IPS-20b (cell line): ENCODE measurements around the gene AP4M1.

Experiments used
- H3K27ac ChIP-seq: one replicate; pipeline ENCODE4 v1.5.1; 2013; ENCODE audit warnings: low read length
- H3K27me3 ChIP-seq: 2 replicates; pipeline ENCODE4 v1.6.1; 2013; ENCODE audit warnings: mild to moderate bottlenecking, low read length, inconsistent platforms; ENCODE audit not compliant: insufficient read depth
- H3K36me3 ChIP-seq: 2 replicates; pipeline ENCODE4 v1.6.1; 2013; ENCODE audit warnings: low read depth, mild to moderate bottlenecking, inconsistent platforms, low read length, moderate library complexity; ENCODE audit not compliant: insufficient read depth
- H3K4me1 ChIP-seq: 2 replicates; pipeline ENCODE4 v1.6.1; 2013; ENCODE audit warnings: mild to moderate bottlenecking, control low read depth, inconsistent platforms, low read length, moderate library complexity; ENCODE audit not compliant: insufficient read depth
- H3K4me3 ChIP-seq: 2 replicates; pipeline ENCODE4 v1.5.1; 2013; ENCODE audit warnings: mild to moderate bottlenecking, low read length, inconsistent platforms
- H3K9ac ChIP-seq: 2 replicates; pipeline ENCODE4 v1.6.1; 2013; ENCODE audit warnings: low read depth, mild to moderate bottlenecking, inconsistent platforms, low read length, moderate library complexity
- H3K9me3 ChIP-seq: 2 replicates; pipeline ENCODE4 v1.6.1; 2013; ENCODE audit warnings: mild to moderate bottlenecking, low read depth, low read length, inconsistent platforms; ENCODE audit not compliant: insufficient read depth

AP4M1 gene

GRCh38 chr7:100098913-100099312 lies 2.5 kb upstream of the AP4M1 start:
- Histone ChIP-seq H3K9ac (peak overlapping the region; percentile 100; the same call in 1 of the 2 replicates), H3K4me3 (peak overlapping the region; percentile 96; the same call in 1 of the 2 replicates), H3K36me3 (peaks cover 72% of the 10 kb centered on the region), H3K27me3 (no peaks in the 10 kb centered on the region), H3K9me3 (no peaks in the 10 kb centered on the region), H3K4me1 (0 out of 2 replicates have a peak, but pooled peaks cover 2% of the 10 kb centered on the region), H3K27ac (no peak overlapping the region)

GRCh38 chr7:100099452-100099851 lies 2.0 kb upstream of the AP4M1 start:
- Histone ChIP-seq H3K27me3 (no peaks in the 10 kb centered on the region), H3K9me3 (no peaks in the 10 kb centered on the region), H3K9ac (peak overlapping the region; percentile 100), H3K4me1 (0 out of 2 replicates have a peak, but pooled peaks cover 2% of the 10 kb centered on the region), H3K36me3 (peaks cover 71% of the 10 kb centered on the region), H3K27ac (peak overlapping the region; percentile 100), H3K4me3 (peak overlapping the region; percentile 96)

GRCh38 chr7:100100420-100101015 lies 925 bp upstream of the AP4M1 start:
- H3K4me1 ChIP-seq, result 0 out of 2 replicates have a peak, but pooled peaks cover 2% of the 10 kb centered on the region
- no peaks in the 10 kb centered on the region for H3K9me3 ChIP-seq
- peak overlapping the region; percentile 96 for H3K4me3 ChIP-seq
- peak overlapping the region; percentile 100 for H3K9ac ChIP-seq
- peaks cover 69% of the 10 kb centered on the region for H3K36me3 ChIP-seq
- no peaks in the 10 kb centered on the region for H3K27me3 ChIP-seq
- H3K27ac ChIP-seq, result peak overlapping the region; percentile 100

- H3K9ac ChIP-seq, result peak overlapping the region; percentile 100; the same call in 1 of the 2 replicates
- no peaks in the 10 kb centered on the region for H3K27me3 ChIP-seq
- no peaks in the 10 kb centered on the region for H3K9me3 ChIP-seq
- peaks cover 66% of the 10 kb centered on the region for H3K36me3 ChIP-seq
- no peak overlapping the region for H3K27ac ChIP-seq
- H3K4me3 ChIP-seq, result peak overlapping the region; percentile 96; the same call in 1 of the 2 replicates
- 0 out of 2 replicates have a peak, but pooled peaks cover 2% of the 10 kb centered on the region for H3K4me1 ChIP-seq
Measured at GRCh38 chr7:100102950-100103840, 1.8 kb downstream of the AP4M1 start.

- Histone ChIP-seq H3K9me3 (no peaks in the 10 kb centered on the region), H3K4me3 (no peak overlapping the region), H3K4me1 (0 out of 2 replicates have a peak, but pooled peaks cover 2% of the 10 kb centered on the region), H3K27ac (no peak overlapping the region), H3K36me3 (peaks cover 68% of the 10 kb centered on the region), H3K9ac (no peak overlapping the region), H3K27me3 (no peaks in the 10 kb centered on the region)
Measured at GRCh38 chr7:100105534-100105933, 4.1 kb downstream of the AP4M1 start.

GRCh38 chr7:100106633-100107032 lies 5.2 kb downstream of the AP4M1 start:
- Histone ChIP-seq H3K27ac (no peak overlapping the region), H3K4me3 (no peak overlapping the region), H3K9me3 (no peaks in the 10 kb centered on the region), H3K4me1 (0 out of 2 replicates have a peak, but pooled peaks cover 2% of the 10 kb centered on the region), H3K36me3 (peaks cover 79% of the 10 kb centered on the region), H3K27me3 (no peaks in the 10 kb centered on the region), H3K9ac (no peak overlapping the region)

GRCh38 chr7:100107125-100107737 lies 5.8 kb downstream of the AP4M1 start:
- H3K36me3 ChIP-seq, result peaks cover 84% of the 10 kb centered on the region

GRCh38 chr7:100107890-100108289 lies 6.4 kb downstream of the AP4M1 start:
- H3K4me1 ChIP-seq, result no peaks in the 10 kb centered on the region
- H3K36me3 ChIP-seq, result peaks cover 91% of the 10 kb centered on the region
- no peak overlapping the region for H3K9ac ChIP-seq
- no peaks in the 10 kb centered on the region for H3K27me3 ChIP-seq
- H3K9me3 ChIP-seq, result no peaks in the 10 kb centered on the region
- no peak overlapping the region for H3K4me3 ChIP-seq
- no peak overlapping the region for H3K27ac ChIP-seq

More at GRCh38 chr7:100107125-100107737, 5.8 kb downstream of the AP4M1 start:
- H3K9me3 ChIP-seq, result no peaks in the 10 kb centered on the region
- H3K9ac ChIP-seq, result no peak overlapping the region
- H3K27ac ChIP-seq, result no peak overlapping the region
- H3K27me3 ChIP-seq, result no peaks in the 10 kb centered on the region
- H3K4me1 ChIP-seq, result 0 out of 2 replicates have a peak, but pooled peaks cover 2% of the 10 kb centered on the region
- H3K4me3 ChIP-seq, result no peak overlapping the region

GRCh38 chr7:100109521-100110163 lies 8.2 kb downstream of the AP4M1 start:
- Histone ChIP-seq H3K4me1 (no peaks in the 10 kb centered on the region), H3K9ac (no peak overlapping the region), H3K27me3 (no peaks in the 10 kb centered on the region), H3K9me3 (no peaks in the 10 kb centered on the region), H3K4me3 (no peak overlapping the region), H3K27ac (no peak overlapping the region), H3K36me3 (peaks cover 91% of the 10 kb centered on the region)

GRCh38 chr7:100111156-100111555 lies 9.7 kb downstream of the AP4M1 start:
- no peak overlapping the region for H3K27ac ChIP-seq
- no peaks in the 10 kb centered on the region for H3K4me1 ChIP-seq
- no peaks in the 10 kb centered on the region for H3K9me3 ChIP-seq
- H3K36me3 ChIP-seq, result peaks cover 79% of the 10 kb centered on the region
- no peaks in the 10 kb centered on the region for H3K27me3 ChIP-seq
- H3K4me3 ChIP-seq, result no peak overlapping the region
- no peak overlapping the region for H3K9ac ChIP-seq

GRCh38 chr7:100111914-100112313 lies 10.5 kb downstream of the AP4M1 start:
- Histone ChIP-seq H3K27me3 (no peaks in the 10 kb centered on the region), H3K4me1 (no peaks in the 10 kb centered on the region), H3K36me3 (peaks cover 74% of the 10 kb centered on the region), H3K9me3 (no peaks in the 10 kb centered on the region), H3K4me3 (no peak overlapping the region), H3K9ac (no peak overlapping the region), H3K27ac (no peak overlapping the region)
